ENCODE measurements around the gene TMEM37.

The TMEM37 gene

DNA sequence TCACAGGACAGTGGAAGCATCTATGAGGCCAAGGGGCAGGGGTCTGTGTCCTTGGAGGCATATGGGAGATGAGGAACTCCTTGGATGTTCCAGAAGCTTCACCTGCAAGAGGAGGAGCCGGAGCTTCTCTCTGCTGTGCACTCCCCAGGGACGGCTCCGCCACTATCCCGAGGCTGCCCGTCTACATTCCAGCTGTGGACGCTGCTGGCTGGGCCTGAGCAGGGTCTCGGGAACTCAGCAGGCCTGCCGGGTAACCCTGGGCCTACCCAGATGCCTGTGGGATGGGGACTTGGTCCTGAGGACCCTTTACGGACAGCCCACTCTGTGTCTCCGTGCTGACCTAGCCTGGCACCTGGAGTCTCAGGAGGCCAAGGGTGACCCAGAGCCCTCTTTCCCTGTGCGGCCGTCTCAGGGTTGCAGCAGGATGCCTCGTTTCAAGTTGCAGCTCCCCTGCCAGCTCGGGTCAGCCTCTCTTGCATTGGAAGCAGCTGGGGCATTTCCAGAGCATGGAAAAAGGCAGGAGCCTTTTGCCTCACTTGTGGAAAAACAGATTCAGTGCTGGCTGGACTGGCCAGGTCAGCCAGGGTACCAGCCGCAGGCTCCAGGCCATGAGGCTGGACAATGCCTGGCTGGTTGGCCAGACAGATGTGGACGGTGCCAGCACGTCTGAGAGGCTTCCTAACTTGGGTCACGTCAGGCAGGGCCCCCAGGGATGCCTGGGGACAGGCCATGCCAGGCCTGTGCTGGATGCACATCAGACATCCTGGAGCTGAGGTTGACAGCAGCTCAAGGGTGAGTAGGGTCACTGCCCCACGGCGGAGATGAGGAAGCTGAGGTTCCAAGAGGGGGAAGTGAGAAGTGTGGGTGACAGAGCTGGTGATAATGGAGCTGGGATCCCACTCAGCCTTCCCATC, 51.1 kb downstream of the TMEM37 start:
- TF ChIP-seq, protein P1, sequence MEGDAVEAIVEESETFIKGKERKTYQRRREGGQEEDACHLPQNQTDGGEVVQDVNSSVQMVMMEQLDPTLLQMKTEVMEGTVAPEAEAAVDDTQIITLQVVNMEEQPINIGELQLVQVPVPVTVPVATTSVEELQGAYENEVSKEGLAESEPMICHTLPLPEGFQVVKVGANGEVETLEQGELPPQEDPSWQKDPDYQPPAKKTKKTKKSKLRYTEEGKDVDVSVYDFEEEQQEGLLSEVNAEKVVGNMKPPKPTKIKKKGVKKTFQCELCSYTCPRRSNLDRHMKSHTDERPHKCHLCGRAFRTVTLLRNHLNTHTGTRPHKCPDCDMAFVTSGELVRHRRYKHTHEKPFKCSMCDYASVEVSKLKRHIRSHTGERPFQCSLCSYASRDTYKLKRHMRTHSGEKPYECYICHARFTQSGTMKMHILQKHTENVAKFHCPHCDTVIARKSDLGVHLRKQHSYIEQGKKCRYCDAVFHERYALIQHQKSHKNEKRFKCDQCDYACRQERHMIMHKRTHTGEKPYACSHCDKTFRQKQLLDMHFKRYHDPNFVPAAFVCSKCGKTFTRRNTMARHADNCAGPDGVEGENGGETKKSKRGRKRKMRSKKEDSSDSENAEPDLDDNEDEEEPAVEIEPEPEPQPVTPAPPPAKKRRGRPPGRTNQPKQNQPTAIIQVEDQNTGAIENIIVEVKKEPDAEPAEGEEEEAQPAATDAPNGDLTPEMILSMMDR (IDR thresholded peaks at IDR 0.05; ENCODE audit: unreplicated experiment in 3 of 3): no peak
- no peaks in the 10 kb centered on the region for H3K9me3 Mint-ChIP-seq
- H3K4me3 Mint-ChIP-seq: no peak overlapping the region
- H3K36me3 Mint-ChIP-seq (ENCODE audit: low read depth): no peaks in the 10 kb centered on the region
- peaks cover 30% of the 10 kb centered on the region for H3K4me1 Mint-ChIP-seq
- peak overlapping the region in 1 of 3 experiments; percentile 42 for H3K27ac Mint-ChIP-seq
- H3K27me3 Mint-ChIP-seq (ENCODE audit: low read depth): peaks cover 15% of the 10 kb centered on the region

DNA sequence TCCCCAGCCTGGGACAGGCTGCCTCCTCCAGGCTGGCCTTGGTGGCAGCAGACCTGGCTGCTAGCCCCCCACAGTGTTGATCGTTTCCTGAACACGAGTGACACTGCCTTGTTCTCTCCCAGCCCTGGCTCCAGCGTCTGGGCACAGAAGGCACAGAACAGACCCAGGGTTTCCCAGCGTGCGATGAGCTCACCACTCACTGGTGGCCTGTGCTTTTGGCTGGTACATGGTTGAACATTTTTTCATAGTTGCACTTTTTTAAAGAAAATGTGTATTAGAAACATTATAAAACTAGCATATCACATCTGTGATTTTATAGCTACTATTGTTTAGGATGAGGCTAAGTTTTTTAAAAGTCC, 51.7 kb downstream of the TMEM37 start:
- H3K9me3 Mint-ChIP-seq: no peaks in the 10 kb centered on the region
- peaks cover 30% of the 10 kb centered on the region for H3K4me1 Mint-ChIP-seq
- H3K4me3 Mint-ChIP-seq: no peak overlapping the region
- peak overlapping the region in 2 of 3 experiments; percentile 15 to 48 for H3K27ac Mint-ChIP-seq
- TF ChIP-seq, protein P1 (IDR thresholded peaks at IDR 0.05; ENCODE audit: unreplicated experiment in 3 of 3): no peak
- no peaks in the 10 kb centered on the region for H3K36me3 Mint-ChIP-seq (ENCODE audit: low read depth)
- peaks cover 19% of the 10 kb centered on the region for H3K27me3 Mint-ChIP-seq (ENCODE audit: low read depth)

GRCh38 chr2:119483896-119484718, 52.5 kb downstream of the TMEM37 start:
- H3K27ac Mint-ChIP-seq: peak overlapping the region in 2 of 3 experiments; percentile 15 to 48
- H3K36me3 Mint-ChIP-seq (ENCODE audit: low read depth): no peaks in the 10 kb centered on the region
- H3K9me3 Mint-ChIP-seq: no peaks in the 10 kb centered on the region
- TF ChIP-seq, protein P1 (IDR thresholded peaks at IDR 0.05; ENCODE audit: unreplicated experiment in 3 of 3): no peak
- no peak overlapping the region for H3K4me3 Mint-ChIP-seq
- H3K4me1 Mint-ChIP-seq: peaks cover 29% of the 10 kb centered on the region
- H3K27me3 Mint-ChIP-seq (ENCODE audit: low read depth): peaks cover 23% of the 10 kb centered on the region

GRCh38 chr2:119484834-119485233, 53.2 kb downstream of the TMEM37 start:
- TF ChIP-seq, protein P1 (IDR thresholded peaks at IDR 0.05; ENCODE audit: unreplicated experiment in 3 of 3): no peak
- no peaks in the 10 kb centered on the region for H3K36me3 Mint-ChIP-seq (ENCODE audit: low read depth)
- no peak overlapping the region for H3K4me3 Mint-ChIP-seq
- peak overlapping the region; percentile 17 to 58 (median 48) for H3K27ac Mint-ChIP-seq
- H3K9me3 Mint-ChIP-seq: no peaks in the 10 kb centered on the region
- H3K4me1 Mint-ChIP-seq: peaks cover 29% of the 10 kb centered on the region
- H3K27me3 Mint-ChIP-seq (ENCODE audit: low read depth): peaks cover 30% of the 10 kb centered on the region

DNA sequence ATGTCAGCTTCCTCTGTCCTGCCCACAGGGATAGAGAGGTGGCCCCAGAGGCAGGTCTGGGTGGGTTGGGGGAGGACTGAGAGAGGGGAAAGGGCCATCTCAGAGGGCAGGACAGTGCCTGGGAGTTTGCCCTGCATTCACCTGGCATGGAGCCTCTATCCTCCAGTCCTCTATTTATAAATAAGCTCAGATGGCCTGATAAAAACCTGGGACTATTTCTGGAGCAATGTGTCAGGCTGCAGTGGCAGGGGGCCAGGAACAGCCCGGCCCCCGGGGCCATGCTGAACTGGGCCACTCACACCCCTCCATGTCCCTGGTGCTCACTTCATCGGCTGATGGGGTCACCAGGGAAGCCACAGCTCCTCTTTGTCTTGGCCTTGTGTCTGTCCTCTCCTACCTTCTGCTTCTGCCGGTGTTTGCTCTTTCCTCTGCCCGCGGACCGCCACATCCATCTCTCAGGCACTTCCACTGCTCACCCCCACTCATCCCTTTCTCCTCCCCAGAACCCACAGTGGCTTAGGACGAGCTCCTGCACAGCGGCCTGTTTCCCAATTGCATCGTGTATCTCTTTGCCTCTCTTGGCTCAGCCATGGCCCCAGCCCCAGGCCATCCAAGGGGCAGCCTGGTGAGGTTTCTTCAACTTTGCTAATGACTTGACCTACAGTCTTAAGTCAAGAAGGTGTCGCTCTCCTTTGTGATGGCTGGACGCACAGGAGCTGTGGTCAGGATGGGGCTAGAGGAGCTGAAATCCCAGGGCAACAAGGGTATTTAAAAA, 53.9 kb downstream of the TMEM37 start:
- Mint-ChIP-seq H3K4me3 (no peak overlapping the region), H3K9me3 (no peaks in the 10 kb centered on the region), H3K27ac (peak overlapping the region in 2 of 3 experiments; percentile 50 to 58), H3K36me3 (ENCODE audit: low read depth) (no peaks in the 10 kb centered on the region), H3K27me3 (ENCODE audit: low read depth) (peaks cover 30% of the 10 kb centered on the region), H3K4me1 (peaks cover 29% of the 10 kb centered on the region)
- TF ChIP-seq, protein P1 (IDR thresholded peaks at IDR 0.05; ENCODE audit: unreplicated experiment in 3 of 3): no peak
